Measurements from ENCODE around the gene MISP.

GRCh38 chr19:755063-755462 lies 4.2 kb downstream of the MISP start:
- TF ChIP-seq CTCF (IDR thresholded peaks at IDR 0.05): no peak
- peak; percentile 44 to 93 (median 91) for TF ChIP-seq POLR2AphosphoS5 (IDR thresholded peaks at IDR 0.05)
- peak; percentile 89 for TF ChIP-seq EP300 (IDR thresholded peaks at IDR 0.05; ENCODE audit: low read depth)
- TF ChIP-seq POLR2A (IDR thresholded peaks at IDR 0.05): peak; percentile 82

Data from transverse colon (tissue), 4 donors.